HepG2 (cell line): ENCODE results near the gene CISH. TPM values are rescaled to one million over a fixed set of nuclear protein-coding genes. Genes with fewer than 3 reads are reported as not detected.

ENCODE experiments used
- ARHGAP35 ChIP-seq: sonication (generic); formaldehyde crosslinking; IDR thresholded peaks from 2 replicates; pipeline ENCODE4 v1.9.0; 2022; ENCODE audit warnings: mild to moderate bottlenecking, inconsistent platforms, moderate library complexity, missing genetic modification reagents, borderline replicate concordance
- ATF7-NPFF ChIP-seq: sonication (generic); formaldehyde crosslinking; IDR thresholded peaks from 2 replicates; pipeline ENCODE4 v1.8.1; 2023; ENCODE audit warnings: mild to moderate bottlenecking, low read depth, missing genetic modification reagents, moderate library complexity
- CCAR2 ChIP-seq: fragments of 200-400 bp; formaldehyde crosslinking; optimal IDR thresholded peaks from 2 replicates; pipeline ENCODE3; 2018; ENCODE audit warnings: low read depth, mild to moderate bottlenecking, low read length, moderate library complexity
- CCDC6 ChIP-seq: sonication (generic); formaldehyde crosslinking; IDR thresholded peaks from 2 replicates; pipeline ENCODE4 v1.8.1; 2022; ENCODE audit warnings: mild to moderate bottlenecking, missing genetic modification reagents, moderate library complexity
- DNMT3B ChIP-seq: conservative IDR thresholded peaks from 2 replicates; pipeline ENCODE4 v1.6.1; 2016; ENCODE audit warnings: missing biosample characterization, control low read depth
- IKZF5 ChIP-seq: IDR thresholded peaks from 2 replicates; pipeline ENCODE4 v1.6.1; 2018; ENCODE audit warnings: missing genetic modification reagents, mild to moderate bottlenecking, missing compliant biosample characterization
- LRRFIP1 ChIP-seq: sonication (generic); formaldehyde crosslinking; conservative IDR thresholded peaks from 2 replicates; pipeline ENCODE4 v1.4.0; 2020; ENCODE audit warnings: missing genetic modification reagents
- ONECUT2 ChIP-seq: sonication (generic); formaldehyde crosslinking; IDR thresholded peaks from 2 replicates; pipeline ENCODE4 v1.4.0; 2020; ENCODE audit warnings: missing genetic modification reagents
- PRDM4 ChIP-seq: sonication (generic); formaldehyde crosslinking; IDR thresholded peaks from 2 replicates; pipeline ENCODE4 v1.9.0; 2021; ENCODE audit warnings: missing genetic modification reagents, borderline replicate concordance
- STAG1 ChIP-seq: sonication (generic); formaldehyde crosslinking; IDR thresholded peaks from 2 replicates; pipeline ENCODE4 v1.4.0; 2020; ENCODE audit warnings: missing genetic modification reagents
- TIGD3 ChIP-seq: sonication (generic); formaldehyde crosslinking; IDR thresholded peaks from 2 replicates; pipeline ENCODE4 v1.5.1; 2020; ENCODE audit warnings: mild to moderate bottlenecking, missing genetic modification reagents, borderline replicate concordance
- ZBTB33 ChIP-seq: sonication (generic); formaldehyde crosslinking; IDR thresholded peaks from 2 replicates; pipeline ENCODE4 v1.4.0; 2020; ENCODE audit warnings: missing genetic modification reagents
- ZFP36L2 ChIP-seq: sonication (generic); formaldehyde crosslinking; IDR thresholded peaks from 2 replicates; pipeline ENCODE4 v1.4.0; 2020; ENCODE audit warnings: missing genetic modification reagents
- ZNF362 ChIP-seq: sonication (generic); formaldehyde crosslinking; IDR thresholded peaks from 2 replicates; pipeline ENCODE4 v1.4.0; 2020; ENCODE audit warnings: missing genetic modification reagents, mild to moderate bottlenecking, borderline replicate concordance
- ZNF543 ChIP-seq: sonication (generic); formaldehyde crosslinking; IDR thresholded peaks from 2 replicates; pipeline ENCODE4 v1.4.0; 2020; ENCODE audit warnings: mild to moderate bottlenecking, missing genetic modification reagents
- ZNF547 ChIP-seq: sonication (generic); formaldehyde crosslinking; IDR thresholded peaks from 2 replicates; pipeline ENCODE4 v1.5.1; 2020; ENCODE audit warnings: mild to moderate bottlenecking, missing genetic modification reagents
- polyA plus RNA-seq, 8 experiments: library from polyadenylated mRNA; depleted of rRNA in 3 of 8; stranded (reverse) in 7 of 8; unstranded in 1 of 8; fragments of >200 nt; fragmentation: Illumina TruSeq in 4 of 8; extraction: Trizol in 4 of 8; gene quantifications; 2 replicates each; pipeline versions ENCODE4 v1.2.1 to v1.2.3, GENCODE V29; 2011 to 2016; ENCODE audit warnings: low read depth in 4 of 8, missing spikeins in 1 of 8, mixed read lengths in 1 of 8; ENCODE audit not compliant: insufficient read depth in 1 of 8
- total RNA-seq, 5 experiments: library from RNA; depleted of rRNA; stranded (reverse); fragments of >200 nt; fragmentation: Illumina TruSeq; extraction: Trizol; gene quantifications; 2 replicates each; pipeline ENCODE4 v1.2.3, GENCODE V29; 2016; ENCODE audit warnings: low read depth in 1 of 5

Gene CISH
- total and polyA plus RNA-seq, 2 of the 13 experiments (the other 11 are each of a cell fraction or from before 2014, with no cell fraction given), result 0.91 to 1.5 TPM

GRCh38 chr3:50611464-50612233 is at the start of gene CISH (continued):
- TF ChIP-seq CCAR2 (no peak), STAG1 (CRISPR knock-in tag) (peak; percentile 41), LRRFIP1 (CRISPR knock-in tag) (no peak), ZNF547 (CRISPR knock-in tag) (peak; percentile 98), ONECUT2 (CRISPR knock-in tag) (no peak), PRDM4 (CRISPR knock-in tag) (no peak; the same call in 1 of the 2 replicates), ATF7-NPFF (CRISPR knock-in tag) (peak; percentile 94), ZNF543 (CRISPR knock-in tag) (peak; percentile 85; the same call in 1 of the 2 replicates), CCDC6 (CRISPR knock-in tag) (peak; percentile 75; the same call in 1 of the 2 replicates), ZBTB33 (CRISPR knock-in tag) (peak; percentile 6; the same call in 1 of the 2 replicates), ZNF362 (CRISPR knock-in tag) (0 out of 2 replicates have a peak, but pooled peaks have one; percentile 15), DNMT3B (CRISPR knock-in tag) (0 out of 2 replicates have a peak, but pooled peaks have one; percentile 49), ZFP36L2 (CRISPR knock-in tag) (0 out of 2 replicates have a peak, but pooled peaks have one; percentile 9), ARHGAP35 (CRISPR knock-in tag) (peak; percentile 64; the same call in 1 of the 2 replicates), IKZF5 (CRISPR knock-in tag) (peak; percentile 79), TIGD3 (0 out of 2 replicates have a peak, but pooled peaks have one; percentile 67)
